C4-2B (cell line): ENCODE data around the gene SLCO4A1.

ENCODE experiments used
- H3K27ac ChIP-seq: fragments of 450-650 bp; 2 replicates; pipeline ENCODE4 v1.5.1; 2017
- ZFX ChIP-seq: fragments of 450-650 bp; IDR thresholded peaks from 2 replicates; pipeline ENCODE4 v1.6.1; 2017
- TF ChIP-seq, protein P1 (sequence below): fragments of 450-650 bp; conservative IDR thresholded peaks from 2 replicates; pipeline ENCODE4 v1.5.1; 2017; ENCODE audit warnings: mild to moderate bottlenecking

Gene SLCO4A1

DNA sequence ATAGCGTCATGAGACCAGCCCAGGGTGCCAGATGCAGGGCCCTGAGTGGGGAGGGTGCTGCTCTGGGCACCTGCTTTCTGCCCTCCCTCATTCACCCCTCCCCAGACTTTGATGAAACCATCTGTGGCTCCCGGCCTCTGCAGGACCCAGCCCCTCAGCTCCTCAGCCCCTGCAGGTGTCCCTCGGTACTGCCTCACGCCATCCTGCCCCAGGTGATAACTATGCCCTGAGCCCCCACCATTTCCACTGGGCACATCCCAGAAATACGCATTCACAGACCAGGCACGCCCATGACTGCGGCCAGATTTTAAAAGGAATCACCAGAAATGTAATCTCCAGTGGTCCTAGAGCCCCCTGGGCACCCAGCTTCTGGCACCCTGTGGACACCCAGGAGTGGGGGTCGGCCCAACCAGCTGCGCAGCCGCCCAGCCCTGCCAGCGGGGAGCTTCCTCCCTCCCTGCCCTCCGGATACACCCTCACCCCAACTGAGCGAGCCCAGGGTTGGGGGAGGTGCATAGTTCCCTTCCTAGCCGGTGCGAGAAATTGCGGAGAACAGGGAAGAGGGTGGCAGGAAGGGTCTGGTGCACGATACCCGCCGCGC lies 65.7 kb downstream of the SLCO4A1 start:
- no peak overlapping the region for H3K27ac ChIP-seq
- TF ChIP-seq, protein P1, sequence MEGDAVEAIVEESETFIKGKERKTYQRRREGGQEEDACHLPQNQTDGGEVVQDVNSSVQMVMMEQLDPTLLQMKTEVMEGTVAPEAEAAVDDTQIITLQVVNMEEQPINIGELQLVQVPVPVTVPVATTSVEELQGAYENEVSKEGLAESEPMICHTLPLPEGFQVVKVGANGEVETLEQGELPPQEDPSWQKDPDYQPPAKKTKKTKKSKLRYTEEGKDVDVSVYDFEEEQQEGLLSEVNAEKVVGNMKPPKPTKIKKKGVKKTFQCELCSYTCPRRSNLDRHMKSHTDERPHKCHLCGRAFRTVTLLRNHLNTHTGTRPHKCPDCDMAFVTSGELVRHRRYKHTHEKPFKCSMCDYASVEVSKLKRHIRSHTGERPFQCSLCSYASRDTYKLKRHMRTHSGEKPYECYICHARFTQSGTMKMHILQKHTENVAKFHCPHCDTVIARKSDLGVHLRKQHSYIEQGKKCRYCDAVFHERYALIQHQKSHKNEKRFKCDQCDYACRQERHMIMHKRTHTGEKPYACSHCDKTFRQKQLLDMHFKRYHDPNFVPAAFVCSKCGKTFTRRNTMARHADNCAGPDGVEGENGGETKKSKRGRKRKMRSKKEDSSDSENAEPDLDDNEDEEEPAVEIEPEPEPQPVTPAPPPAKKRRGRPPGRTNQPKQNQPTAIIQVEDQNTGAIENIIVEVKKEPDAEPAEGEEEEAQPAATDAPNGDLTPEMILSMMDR: no peak; the same call in 1 of the 2 replicates
- TF ChIP-seq ZFX: no peak

DNA sequence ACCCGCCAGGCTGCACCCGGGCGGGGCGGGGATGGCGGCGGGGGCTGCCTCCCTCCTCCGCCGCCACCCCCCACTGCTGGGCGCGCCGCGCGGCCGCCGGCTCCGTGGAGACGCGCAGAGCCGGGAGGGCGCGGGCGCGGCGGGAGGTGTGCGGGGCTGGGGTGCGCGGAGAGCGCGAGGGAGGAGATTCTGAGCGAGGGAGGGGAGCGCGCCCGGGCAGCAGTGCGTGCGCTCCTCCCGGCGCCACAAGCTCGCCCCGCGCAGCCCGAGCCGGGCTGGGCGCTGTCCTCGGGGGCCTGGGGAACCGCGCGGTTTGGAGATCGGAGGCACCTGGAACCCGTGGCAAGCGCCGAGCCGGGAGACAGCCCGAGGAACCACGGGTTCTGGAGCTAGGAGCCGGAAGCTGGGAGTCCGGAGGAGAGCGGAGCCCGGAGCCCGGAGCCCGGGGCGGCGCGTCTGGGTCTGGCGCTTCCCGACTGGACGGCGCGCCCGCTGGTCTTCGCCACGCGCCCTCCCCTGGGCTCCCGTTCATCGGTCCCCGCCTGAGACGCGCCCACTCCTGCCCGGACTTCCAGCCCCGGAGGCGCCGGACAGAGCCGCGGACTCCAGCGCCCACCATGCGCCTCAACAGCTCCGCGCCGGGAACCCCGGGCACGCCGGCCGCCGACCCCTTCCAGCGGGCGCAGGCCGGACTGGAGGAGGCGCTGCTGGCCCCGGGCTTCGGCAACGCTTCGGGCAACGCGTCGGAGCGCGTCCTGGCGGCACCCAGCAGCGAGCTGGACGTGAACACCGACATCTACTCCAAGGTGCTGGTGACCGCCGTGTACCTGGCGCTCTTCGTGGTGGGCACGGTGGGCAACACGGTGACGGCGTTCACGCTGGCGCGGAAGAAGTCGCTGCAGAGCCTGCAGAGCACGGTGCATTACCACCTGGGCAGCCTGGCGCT lies 66.6 kb downstream of the SLCO4A1 start, which contains the start of gene NTSR1:
Gene NTSR1, plus strand, starts transcription at position 246 of the 946 bp plus-strand sequence. Its CDS starts 372 bp downstream, at position 618.
- H3K27ac ChIP-seq: no peak within 1 kb of the TSS
- TF ChIP-seq, protein P1: no peak
- no peak for TF ChIP-seq ZFX

DNA sequence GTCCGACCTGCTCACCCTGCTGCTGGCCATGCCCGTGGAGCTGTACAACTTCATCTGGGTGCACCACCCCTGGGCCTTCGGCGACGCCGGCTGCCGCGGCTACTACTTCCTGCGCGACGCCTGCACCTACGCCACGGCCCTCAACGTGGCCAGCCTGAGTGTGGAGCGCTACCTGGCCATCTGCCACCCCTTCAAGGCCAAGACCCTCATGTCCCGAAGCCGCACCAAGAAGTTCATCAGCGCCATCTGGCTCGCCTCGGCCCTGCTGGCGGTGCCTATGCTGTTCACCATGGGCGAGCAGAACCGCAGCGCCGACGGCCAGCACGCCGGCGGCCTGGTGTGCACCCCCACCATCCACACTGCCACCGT lies 67.2 kb downstream of the SLCO4A1 start:
- TF ChIP-seq, protein P1: no peak
- TF ChIP-seq ZFX: no peak
- H3K27ac ChIP-seq: no peak overlapping the region

- TF ChIP-seq, protein P1: no peak
- TF ChIP-seq ZFX: no peak
- no peak overlapping the region for H3K27ac ChIP-seq
Measured at GRCh38 chr20:62710221-62710885, 68.0 kb downstream of the SLCO4A1 start.

DNA sequence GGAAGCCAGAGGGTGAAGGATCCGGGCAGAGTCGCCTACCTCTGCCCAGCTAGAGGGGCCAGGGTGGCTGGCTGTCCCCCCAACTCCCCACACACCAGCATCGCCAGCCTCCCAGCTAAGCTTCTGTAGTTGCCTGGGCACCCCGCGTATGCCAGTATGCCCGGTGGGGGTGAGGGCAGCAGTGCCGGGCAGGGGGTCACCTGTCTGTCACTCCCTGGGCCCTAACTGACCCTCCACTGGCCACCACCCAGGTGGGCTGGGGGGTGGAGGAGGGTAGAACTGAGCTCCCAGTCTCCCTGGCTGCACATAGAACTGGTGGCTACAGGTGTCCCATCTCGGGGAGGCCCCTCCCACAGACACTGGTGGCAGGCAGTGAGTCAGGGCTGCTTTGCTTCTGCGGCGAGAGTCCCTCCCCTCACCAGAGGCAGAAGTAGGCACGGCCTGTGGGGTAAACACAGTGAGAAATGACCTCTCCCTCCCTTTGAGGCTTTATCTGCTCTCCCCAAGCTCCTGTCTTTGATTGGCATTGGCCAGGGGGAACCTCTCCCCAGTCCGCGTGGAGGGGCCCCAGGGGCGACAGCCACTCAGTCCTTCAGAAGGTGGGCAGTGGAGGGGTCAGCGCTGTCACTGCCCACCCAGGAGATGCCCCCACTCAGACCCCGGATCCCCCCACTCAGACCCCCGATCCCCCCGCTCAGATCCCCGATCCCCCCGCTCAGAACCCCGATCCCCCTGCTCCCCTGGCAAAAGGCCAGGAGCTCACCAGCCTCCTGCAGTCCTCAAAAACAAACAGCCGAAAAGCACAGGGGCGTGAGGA lies 68.8 kb downstream of the SLCO4A1 start:
- no peak overlapping the region for H3K27ac ChIP-seq
- no peak for TF ChIP-seq ZFX
- TF ChIP-seq, protein P1: no peak

DNA sequence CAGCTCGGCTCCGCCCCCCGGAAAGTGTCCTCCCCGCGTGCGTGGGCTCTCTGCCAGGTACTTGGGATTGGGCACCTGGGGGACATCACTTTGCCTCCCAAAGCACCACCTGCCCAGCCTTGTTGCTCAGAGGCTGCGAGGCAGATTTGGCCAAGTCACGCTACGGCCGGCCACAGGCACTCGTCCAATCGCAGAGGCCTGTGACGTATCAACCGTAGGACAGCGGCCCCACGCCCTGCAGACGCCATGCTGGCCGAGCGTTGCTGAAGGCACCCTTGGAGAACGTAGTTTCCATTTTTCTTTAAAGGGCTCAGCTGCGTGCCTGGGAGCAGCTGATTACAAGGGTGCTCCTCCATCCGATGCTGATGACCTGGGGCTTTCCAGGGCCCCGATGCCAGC lies 69.4 kb downstream of the SLCO4A1 start:
- TF ChIP-seq, protein P1: no peak
- no peak for TF ChIP-seq ZFX
- no peak overlapping the region for H3K27ac ChIP-seq
